ENCODE data around the gene ZDHHC23.

The ZDHHC23 gene

GRCh38 chr3:113927556-113927955, 20.3 kb upstream of the ZDHHC23 start:
- no peak for TF ChIP-seq CTCF (conservative IDR thresholded peaks at IDR 0.05)
- no peak overlapping the region for H3K27ac ChIP-seq

GRCh38 chr3:113946831-113947230, 982 bp upstream of the ZDHHC23 start:
- no peak for TF ChIP-seq CTCF (conservative IDR thresholded peaks at IDR 0.05)
- peak overlapping the region; percentile 75 for H3K27ac ChIP-seq

GRCh38 chr3:113948015-113948917, 453 bp downstream of the ZDHHC23 start:
- TF ChIP-seq CTCF (conservative IDR thresholded peaks at IDR 0.05), result no peak
- H3K27ac ChIP-seq, result peak overlapping the region; percentile 75

- no peak overlapping the region for H3K27ac ChIP-seq
These were observed 5.1 kb downstream of the ZDHHC23 start for GRCh38 chr3:113952921-113953320.

GRCh38 chr3:113953677-113954076, 5.9 kb downstream of the ZDHHC23 start:
- H3K27ac ChIP-seq, result no peak overlapping the region
- TF ChIP-seq CTCF (conservative IDR thresholded peaks at IDR 0.05), result no peak

More at GRCh38 chr3:113952921-113953320, 5.1 kb downstream of the ZDHHC23 start:
- TF ChIP-seq CTCF (conservative IDR thresholded peaks at IDR 0.05), result no peak

- no peak for TF ChIP-seq CTCF (conservative IDR thresholded peaks at IDR 0.05)
- no peak overlapping the region for H3K27ac ChIP-seq
These were observed 6.4 kb downstream of the ZDHHC23 start for GRCh38 chr3:113954091-113954685.

GRCh38 chr3:113963879-113964278, 16.1 kb downstream of the ZDHHC23 start:
- no peak for TF ChIP-seq CTCF (conservative IDR thresholded peaks at IDR 0.05)
- H3K27ac ChIP-seq, result no peak overlapping the region
